Stimulated activated CD4-positive, alpha-beta T cell treated with anti-CD3 and anti-CD28 coated beads, Interleukin-15, amount 100 ng/mL, for 1 hour (primary cell): ENCODE data around the gene SRRD.
A peak's percentile ranks its signal among the peaks of the same experiment; 100 is the strongest.
"Not testable (repeated sequence)": the region's sequence is repeated elsewhere in the genome, so short reads cannot be mapped to it uniquely, and the experiment has no call there.

Experiments used
- DNase-seq, 2 donors: peaks; one replicate each; pipeline ENCODE4 v3.0.0-alpha.2; 2020; ENCODE audit warnings: low read depth in 1 of 2, low spot score in 1 of 2

The SRRD gene

GRCh38 chr22:26483439-26484359 lies at the start of gene SRRD, which contains the start of gene HPS4:
TSS of gene SRRD (plus strand) at chr22:26483877. CDS start at chr22:26483891, 14 bp downstream.
TSS of gene HPS4 (minus strand) at chr22:26483783. CDS start at chr22:26481762, 2,021 bp downstream.
- DNase-seq, result peak; percentile 84 to 92

- DNase-seq, result no peak
These were observed 48.2 kb upstream of the SRRD start for GRCh38 chr22:26435327-26436093.

GRCh38 chr22:26436903-26437515 lies 46.7 kb upstream of the SRRD start:
- no peak for DNase-seq

GRCh38 chr22:26437694-26438392 lies 45.8 kb upstream of the SRRD start:
- DNase-seq, result no peak

GRCh38 chr22:26438776-26439175 lies 44.9 kb upstream of the SRRD start:
- DNase-seq, result not testable (repeated sequence)

- DNase-seq, result no peak
These were observed 44.1 kb upstream of the SRRD start for GRCh38 chr22:26439559-26439958.

GRCh38 chr22:26442086-26442756 lies 41.5 kb upstream of the SRRD start:
- no peak for DNase-seq

- DNase-seq, result no peak
These were observed 39.6 kb upstream of the SRRD start for GRCh38 chr22:26443901-26444690.

GRCh38 chr22:26444777-26445176 lies 38.9 kb upstream of the SRRD start:
- DNase-seq, result no peak

- no peak for DNase-seq
These were observed 38.0 kb upstream of the SRRD start for GRCh38 chr22:26445577-26446275.

GRCh38 chr22:26446808-26447515 lies 36.7 kb upstream of the SRRD start:
- no peak for DNase-seq

GRCh38 chr22:26447584-26448329 lies 35.9 kb upstream of the SRRD start:
- no peak for DNase-seq

GRCh38 chr22:26448334-26448733 lies 35.3 kb upstream of the SRRD start:
- DNase-seq, result no peak

GRCh38 chr22:26448941-26449340 lies 34.7 kb upstream of the SRRD start:
- no peak for DNase-seq

GRCh38 chr22:26450453-26451185 lies 33.1 kb upstream of the SRRD start:
- DNase-seq, result no peak

- no peak for DNase-seq
These were observed 31.3 kb upstream of the SRRD start for GRCh38 chr22:26452236-26453016.
